Thyroid gland (tissue), 4 donors: ENCODE data around the gene PNPLA1. TPM values are rescaled to one million over a fixed set of nuclear protein-coding genes. Genes with fewer than 3 reads are reported as not detected.

Experiments
- DNase-seq, 2 donors: peaks; one replicate each; pipeline ENCODE4 v3.0.0-alpha.2; 2019
- H3K27ac ChIP-seq, 3 donors: fragments of 200-600 bp; sonication (generic); 1 replicate in 2 of 3; 2 replicates in 1 of 3; pipeline ENCODE4 v1.5.1; 2016 to 2019; ENCODE audit warnings: mild to moderate bottlenecking in 1 of 3, moderate library complexity in 1 of 3
- H3K27me3 ChIP-seq: fragments of 200-600 bp; sonication (generic); one replicate; pipeline ENCODE4 v1.5.1; 2019
- H3K36me3 ChIP-seq, 2 donors: fragments of 200-600 bp; sonication (generic); one replicate each; pipeline ENCODE4 v1.5.1; 2016 to 2019
- H3K4me1 ChIP-seq, 2 donors: fragments of 200-600 bp; sonication (generic); one replicate each; pipeline ENCODE4 v1.5.1; 2017 to 2019
- H3K4me3 ChIP-seq, 3 donors: fragments of 200-600 bp; sonication (generic); replicated peaks in 1 of 3; 1 replicate in 2 of 3; 2 replicates in 1 of 3; pipeline ENCODE4 v1.5.1; 2016; ENCODE audit warnings: mild to moderate bottlenecking in 1 of 3
- H3K9me3 ChIP-seq: fragments of 200-600 bp; sonication (generic); one replicate; pipeline ENCODE4 v1.5.1; 2017
- POLR2A ChIP-seq, 2 donors: fragments of 450-650 bp; IDR thresholded peaks; one replicate each; pipeline ENCODE4 v1.6.1; 2017; ENCODE audit warnings: antibody characterized with exemption in 2 of 2, mild to moderate bottlenecking in 2 of 2, moderate library complexity in 1 of 2
- WGBS, 2 donors: methylation state at CpG; one replicate each; pipeline ENCODE4 v1.1.5; 2017; 5-methylcytosine and 5-hydroxymethylcytosine counted together
- intact Hi-C: fragments of 100-400 bp; cut with DNase I; formaldehyde crosslinking; loops from one replicate; pipeline ENCODE4 v1.15.1; 2023
- total RNA-seq, 4 donors: library from RNA; depleted of rRNA; stranded (reverse); fragments of >200 nt; gene quantifications; one replicate each; pipeline ENCODE4 v1.2.3, GENCODE V29; 2016
- TF ChIP-seq, protein P1 (sequence below), 6 experiments: fragments of 200-600 bp in 3 of 6; fragments of 450-650 bp in 3 of 6; sonication (generic) in 3 of 6; IDR thresholded peaks; one replicate each; pipeline ENCODE4 v1.5.1; 2016 to 2019; ENCODE audit warnings: antibody characterized with exemption in 6 of 6, mild to moderate bottlenecking in 2 of 6, inconsistent platforms in 1 of 6, moderate library complexity in 1 of 6

PNPLA1 gene
- total RNA-seq, 4 donors from 2014 or later, result 0.11 TPM; not detected in 3

DNA sequence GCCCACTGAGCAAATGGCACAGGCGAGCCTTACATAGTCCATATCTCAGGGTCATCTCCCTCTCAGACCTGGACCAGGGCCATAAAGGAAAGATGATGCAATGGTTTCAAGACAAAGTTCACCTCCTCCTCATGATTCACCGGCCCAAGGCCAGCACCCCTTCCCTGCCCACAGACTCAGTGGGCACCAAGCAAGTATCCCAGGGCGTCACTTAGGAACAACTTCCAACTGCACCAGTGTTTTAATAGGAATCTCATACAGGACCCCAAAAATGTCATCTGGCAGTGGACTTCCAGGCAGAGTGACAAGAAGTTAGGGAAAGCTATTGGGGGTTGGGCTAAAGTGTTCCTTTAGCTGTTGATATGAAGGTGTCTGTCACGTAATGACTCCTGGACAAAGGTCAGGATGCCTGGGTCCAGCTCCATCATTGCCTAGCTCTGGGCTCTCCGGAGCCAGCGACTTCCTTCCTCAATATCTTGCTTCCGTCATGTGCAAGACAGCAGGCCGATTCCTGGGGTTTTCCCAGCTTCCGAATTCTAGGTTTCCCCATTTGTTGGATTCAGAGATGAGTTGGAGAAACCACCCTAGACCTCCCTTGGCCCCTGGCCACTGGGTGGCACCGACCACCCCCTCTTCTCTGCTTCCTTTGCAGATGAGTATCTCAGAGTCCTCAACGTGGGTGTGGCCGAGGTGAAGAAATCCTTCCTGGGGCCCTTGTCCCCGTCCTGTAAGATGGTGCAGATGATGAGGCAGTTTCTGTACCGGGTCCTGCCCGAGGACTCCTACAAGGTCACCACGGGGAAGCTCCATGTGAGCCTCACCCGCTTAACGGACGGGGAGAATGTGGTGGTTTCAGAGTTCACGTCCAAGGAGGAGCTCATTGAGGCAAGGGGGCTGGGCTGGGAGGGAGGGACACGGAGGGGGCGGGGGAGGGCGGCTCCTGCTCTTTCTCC, 21.1 kb downstream of the PNPLA1 start:
- Histone ChIP-seq H3K4me3 (no peak overlapping the region), H3K9me3 (no peaks in the 10 kb centered on the region), H3K36me3 (no peaks in the 10 kb centered on the region), H3K27ac (no peak overlapping the region), H3K4me1 (no peaks in the 10 kb centered on the region), H3K27me3 (no peaks in the 10 kb centered on the region)
- no peak for TF ChIP-seq POLR2A (IDR thresholded peaks at IDR 0.05)
- TF ChIP-seq, protein P1, sequence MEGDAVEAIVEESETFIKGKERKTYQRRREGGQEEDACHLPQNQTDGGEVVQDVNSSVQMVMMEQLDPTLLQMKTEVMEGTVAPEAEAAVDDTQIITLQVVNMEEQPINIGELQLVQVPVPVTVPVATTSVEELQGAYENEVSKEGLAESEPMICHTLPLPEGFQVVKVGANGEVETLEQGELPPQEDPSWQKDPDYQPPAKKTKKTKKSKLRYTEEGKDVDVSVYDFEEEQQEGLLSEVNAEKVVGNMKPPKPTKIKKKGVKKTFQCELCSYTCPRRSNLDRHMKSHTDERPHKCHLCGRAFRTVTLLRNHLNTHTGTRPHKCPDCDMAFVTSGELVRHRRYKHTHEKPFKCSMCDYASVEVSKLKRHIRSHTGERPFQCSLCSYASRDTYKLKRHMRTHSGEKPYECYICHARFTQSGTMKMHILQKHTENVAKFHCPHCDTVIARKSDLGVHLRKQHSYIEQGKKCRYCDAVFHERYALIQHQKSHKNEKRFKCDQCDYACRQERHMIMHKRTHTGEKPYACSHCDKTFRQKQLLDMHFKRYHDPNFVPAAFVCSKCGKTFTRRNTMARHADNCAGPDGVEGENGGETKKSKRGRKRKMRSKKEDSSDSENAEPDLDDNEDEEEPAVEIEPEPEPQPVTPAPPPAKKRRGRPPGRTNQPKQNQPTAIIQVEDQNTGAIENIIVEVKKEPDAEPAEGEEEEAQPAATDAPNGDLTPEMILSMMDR (IDR thresholded peaks at IDR 0.05), result no peak
- WGBS, 2 donors, result 73 to 79% methylated on average over 21 to 23 of the region's 23 CpGs
- DNase-seq, result no peak
- intact Hi-C loops, result no loop called here

DNA sequence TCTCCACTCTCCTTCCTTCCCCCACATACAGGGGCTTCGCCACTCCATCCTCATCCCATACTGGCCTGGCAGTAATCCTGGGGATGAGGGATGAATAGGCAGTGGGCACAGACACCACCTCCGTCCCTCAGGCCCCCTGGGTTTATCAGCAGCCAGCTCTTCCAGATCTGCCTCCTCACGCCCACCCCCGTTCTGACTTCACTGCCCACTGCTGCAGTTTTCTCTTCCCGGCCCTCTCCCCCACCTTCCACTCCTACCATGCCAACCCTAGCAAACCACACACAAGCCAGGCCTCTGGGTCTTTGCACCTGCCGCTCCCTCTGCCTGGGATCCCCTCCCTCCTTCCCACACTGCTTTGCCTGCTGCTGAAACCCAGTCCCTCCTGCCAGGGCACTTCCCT, 22.3 kb downstream of the PNPLA1 start:
- H3K4me3 ChIP-seq, result no peak overlapping the region
- TF ChIP-seq POLR2A (IDR thresholded peaks at IDR 0.05), result no peak
- TF ChIP-seq, protein P1 (IDR thresholded peaks at IDR 0.05), result no peak
- H3K27me3 ChIP-seq, result no peaks in the 10 kb centered on the region
- 86 to 91% methylated on average over 6 of the region's 6 CpGs for WGBS, 2 donors
- no peaks in the 10 kb centered on the region for H3K9me3 ChIP-seq
- intact Hi-C loops, result no loop called here
- no peaks in the 10 kb centered on the region for H3K36me3 ChIP-seq
- no peak for DNase-seq
- no peak overlapping the region for H3K27ac ChIP-seq
- no peaks in the 10 kb centered on the region for H3K4me1 ChIP-seq

DNA sequence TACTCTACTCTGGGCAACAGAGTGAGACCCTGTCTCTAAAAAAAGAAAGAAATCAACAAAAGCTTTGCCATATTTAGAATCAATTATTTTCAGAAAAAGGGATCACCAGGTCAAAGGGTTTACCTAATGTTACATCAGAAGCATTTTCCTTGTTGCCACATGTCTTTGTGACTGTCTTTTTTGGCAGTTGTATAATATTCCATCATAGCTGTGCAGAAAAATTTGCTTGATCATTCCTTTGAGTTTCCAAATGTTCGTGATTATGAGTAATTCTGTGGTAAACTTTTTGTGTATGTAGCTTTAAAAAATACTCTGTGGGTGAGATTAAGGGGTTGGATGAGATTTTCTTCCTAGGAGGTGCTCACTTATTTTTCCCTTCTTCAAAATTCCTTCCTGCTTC, 26.4 kb downstream of the PNPLA1 start:
- Histone ChIP-seq H3K4me3 (no peak overlapping the region), H3K27ac (no peak overlapping the region), H3K9me3 (no peaks in the 10 kb centered on the region), H3K36me3 (no peaks in the 10 kb centered on the region), H3K27me3 (no peaks in the 10 kb centered on the region), H3K4me1 (peaks cover 2 to 10% of the 10 kb centered on the region in 2 donors)
- no peak for DNase-seq
- 66 to 81% methylated on average over 1 of the region's 1 CpG for WGBS, 2 donors
- intact Hi-C loops, result no loop called here
- TF ChIP-seq, protein P1 (IDR thresholded peaks at IDR 0.05), result no peak
- no peak for TF ChIP-seq POLR2A (IDR thresholded peaks at IDR 0.05)

- WGBS, 2 donors, result 90 to 91% methylated on average over 6 of the region's 6 CpGs
- H3K9me3 ChIP-seq, result no peaks in the 10 kb centered on the region
- H3K4me1 ChIP-seq, result peaks cover 8 to 18% of the 10 kb centered on the region in 2 donors
- no peaks in the 10 kb centered on the region for H3K27me3 ChIP-seq
- no peak for DNase-seq
- no peak overlapping the region for H3K4me3 ChIP-seq
- intact Hi-C loops, result no loop called here
- H3K36me3 ChIP-seq, result no peaks in the 10 kb centered on the region
- TF ChIP-seq POLR2A (IDR thresholded peaks at IDR 0.05), result no peak
- TF ChIP-seq, protein P1 (IDR thresholded peaks at IDR 0.05), result no peak
- no peak overlapping the region for H3K27ac ChIP-seq
Observed at GRCh38 chr6:36297051-36297450, 27.2 kb downstream of the PNPLA1 start.

GRCh38 chr6:36297511-36297910, 27.7 kb downstream of the PNPLA1 start:
- no peak for DNase-seq
- no peak overlapping the region for H3K4me3 ChIP-seq
- 85 to 94% methylated on average over 7 of the region's 7 CpGs for WGBS, 2 donors
- H3K27me3 ChIP-seq, result no peaks in the 10 kb centered on the region
- H3K36me3 ChIP-seq, result no peaks in the 10 kb centered on the region
- no peaks in the 10 kb centered on the region for H3K9me3 ChIP-seq
- peaks cover 13 to 22% of the 10 kb centered on the region in 2 donors for H3K4me1 ChIP-seq
- no peak overlapping the region for H3K27ac ChIP-seq
- intact Hi-C loops, result no loop called here
- TF ChIP-seq, protein P1 (IDR thresholded peaks at IDR 0.05), result no peak
- TF ChIP-seq POLR2A (IDR thresholded peaks at IDR 0.05), result no peak
